Effector CD8-positive, alpha-beta T cell (primary cell): ENCODE data around the gene ZNF445.
A peak's percentile ranks its signal among the peaks of the same experiment; 100 is the strongest.
"Not testable (repeated sequence)": the region's sequence is repeated elsewhere in the genome, so short reads cannot be mapped to it uniquely, and the experiment has no call there.

Experiments
- DNase-seq: peaks from one replicate; lab custom pipeline; 2025; lab: John Stamatoyannopoulos, UW

Gene ZNF445

DNA sequence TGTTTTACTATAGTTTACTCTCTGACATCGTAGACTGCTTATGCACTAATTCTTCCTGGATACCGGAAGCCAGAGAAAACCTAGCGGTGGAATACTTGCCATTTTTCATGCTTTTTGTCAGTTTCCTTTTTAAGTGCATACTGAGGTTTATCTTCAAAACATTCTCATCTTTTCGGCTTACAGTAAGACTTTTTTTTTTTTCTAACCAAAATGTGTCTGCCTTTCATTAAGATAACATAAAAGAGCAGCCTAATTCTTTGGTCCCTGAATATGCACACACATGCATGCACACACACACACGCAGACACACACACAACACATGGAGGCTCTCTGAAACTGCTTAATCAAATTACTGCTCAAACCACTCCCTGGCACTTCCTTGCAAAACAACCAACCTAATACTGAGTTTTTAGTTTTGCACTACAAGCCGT, 1.3 kb downstream of the ZNF445 start:
- no peak for DNase-seq

DNA sequence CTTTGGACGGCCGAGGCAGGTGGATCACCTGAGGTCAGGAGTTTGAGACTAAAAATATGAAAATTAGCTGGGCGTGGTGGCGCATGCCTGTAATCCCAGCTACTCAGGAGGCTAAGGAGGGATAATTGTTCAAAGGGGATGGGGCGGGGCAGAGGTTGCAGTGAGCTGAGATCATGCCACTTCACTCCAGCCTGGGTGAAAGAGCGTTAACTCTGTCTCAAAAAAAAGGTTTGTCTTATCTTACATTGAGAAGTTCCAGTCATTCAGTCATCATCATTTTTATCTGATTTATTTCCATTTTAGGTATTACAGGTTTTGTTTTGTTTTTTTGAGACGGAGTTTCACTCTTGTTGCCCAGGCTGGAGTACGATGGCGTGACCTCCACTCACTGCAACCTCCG, 2.6 kb downstream of the ZNF445 start:
- DNase-seq, result not testable (repeated sequence)

DNA sequence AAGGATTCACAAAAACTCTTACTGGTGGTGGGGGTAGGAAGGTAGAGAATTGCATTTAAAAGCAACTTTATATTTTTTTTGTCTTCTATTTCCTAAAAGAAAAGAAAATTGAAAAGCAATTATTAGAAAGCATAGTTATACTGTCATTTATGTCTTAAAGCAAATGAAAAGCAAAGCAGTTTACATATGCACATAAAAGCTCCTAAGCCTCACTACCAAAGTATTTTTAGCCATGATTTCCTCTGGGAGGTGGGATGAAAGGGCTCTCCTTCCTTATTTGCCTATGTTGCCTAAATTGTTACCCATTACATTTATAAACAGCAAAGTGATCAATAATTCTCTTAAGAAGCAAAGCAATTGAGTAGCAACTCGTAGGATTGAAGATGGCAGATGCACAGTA, 7.0 kb downstream of the ZNF445 start:
- DNase-seq, result no peak

DNA sequence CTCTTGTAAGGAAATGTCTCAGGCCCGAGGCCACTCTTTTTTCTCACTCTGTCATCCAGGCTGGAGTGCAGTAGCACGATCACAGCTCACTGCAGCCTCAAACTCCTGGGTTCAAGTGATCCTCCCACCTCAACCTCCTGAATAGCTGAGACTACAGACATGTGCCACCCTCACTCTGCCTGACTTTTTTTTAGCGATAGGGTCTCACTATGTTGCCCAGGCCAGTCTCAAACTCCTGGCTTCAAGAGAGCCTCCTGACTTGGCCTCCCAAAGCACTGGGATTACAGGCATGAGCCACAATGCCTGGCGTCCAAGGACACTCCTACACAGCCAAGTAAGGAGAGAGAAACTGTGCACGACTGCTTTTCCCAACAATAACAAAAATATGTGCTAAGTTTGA, 7.6 kb downstream of the ZNF445 start:
- no peak for DNase-seq

DNA sequence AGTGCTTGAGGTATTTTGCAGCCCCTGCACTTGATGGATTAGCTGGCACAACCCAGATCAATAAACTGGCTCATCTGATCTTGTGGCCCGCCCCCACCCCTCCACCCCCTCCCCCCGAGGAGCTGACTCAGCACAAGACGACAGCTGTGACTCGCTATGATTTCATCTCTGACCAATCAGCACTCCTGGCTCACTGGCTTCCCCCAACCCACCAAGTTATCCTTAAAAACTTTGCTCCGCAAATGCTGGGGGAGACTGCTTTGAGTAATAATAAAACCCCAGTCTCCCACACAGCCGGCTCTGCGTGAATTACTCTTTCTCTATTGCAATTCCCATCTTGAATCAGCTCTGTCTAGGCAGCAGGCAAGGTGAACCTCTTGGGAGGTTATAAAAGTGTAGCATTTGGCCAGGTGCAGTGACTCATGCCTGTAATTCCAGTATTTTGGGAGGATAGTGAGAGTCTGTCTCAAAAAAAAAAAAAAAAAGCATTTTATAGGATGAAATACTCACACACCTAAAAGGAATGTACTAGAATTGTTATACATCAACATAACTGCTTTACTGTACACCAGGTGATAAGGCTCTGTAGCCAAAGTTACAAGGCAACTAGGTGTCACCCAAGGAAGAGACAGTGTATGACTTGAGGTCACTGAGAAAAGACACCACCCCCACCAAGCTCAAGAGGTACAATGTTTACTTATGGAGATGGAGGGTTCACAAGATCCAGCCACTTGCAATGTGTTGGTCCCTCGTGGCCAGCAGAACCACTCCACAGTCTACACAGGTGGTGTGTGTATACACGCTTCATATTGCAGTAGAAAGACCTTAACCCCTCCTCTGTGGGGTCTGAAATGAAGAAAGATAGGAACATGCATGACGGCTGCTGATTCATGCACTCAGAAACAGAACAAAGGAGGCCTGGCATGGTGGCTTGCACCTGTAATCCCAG, 8.6 kb downstream of the ZNF445 start:
- no peak for DNase-seq

DNA sequence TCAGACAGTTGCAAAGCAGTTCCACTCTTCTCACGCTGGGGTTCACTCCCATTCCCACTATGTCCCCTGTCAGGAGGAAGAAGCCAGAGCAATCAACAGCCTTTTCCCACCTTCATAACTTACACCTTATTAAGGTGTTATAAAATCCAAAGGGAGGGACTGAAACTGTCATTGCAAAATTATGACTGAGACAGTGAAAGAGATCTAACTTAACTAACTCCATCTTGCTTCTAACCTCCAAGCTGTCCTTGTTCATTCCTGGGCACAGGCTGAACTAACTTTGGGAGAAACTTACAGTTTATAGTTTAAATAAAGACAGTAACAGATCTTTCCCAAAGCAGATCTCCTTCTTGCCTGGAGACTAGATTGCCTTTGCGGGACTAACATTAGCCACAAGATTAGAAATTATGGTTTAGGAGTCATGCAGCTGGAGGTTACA, 9.4 kb downstream of the ZNF445 start:
- not testable (repeated sequence) for DNase-seq

DNA sequence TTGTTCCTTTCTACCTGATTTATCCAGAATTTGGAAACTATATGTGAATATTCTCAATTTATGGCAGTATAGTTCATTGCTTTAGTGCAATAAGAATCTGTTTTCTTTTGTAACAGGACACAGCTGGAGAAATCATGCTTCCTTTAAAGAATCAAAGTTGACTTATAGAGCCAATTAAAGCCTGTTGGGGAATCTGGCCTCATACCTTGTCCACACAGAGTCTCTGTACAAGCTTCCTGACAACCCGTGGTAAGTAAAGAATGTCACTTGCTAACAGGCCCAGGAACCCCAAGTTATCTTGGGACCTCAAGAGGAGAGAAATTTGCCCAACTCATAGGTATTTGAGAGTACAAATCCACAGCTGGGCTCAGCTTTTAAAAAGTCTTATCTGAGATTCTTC, 10.2 kb downstream of the ZNF445 start:
- no peak for DNase-seq

DNA sequence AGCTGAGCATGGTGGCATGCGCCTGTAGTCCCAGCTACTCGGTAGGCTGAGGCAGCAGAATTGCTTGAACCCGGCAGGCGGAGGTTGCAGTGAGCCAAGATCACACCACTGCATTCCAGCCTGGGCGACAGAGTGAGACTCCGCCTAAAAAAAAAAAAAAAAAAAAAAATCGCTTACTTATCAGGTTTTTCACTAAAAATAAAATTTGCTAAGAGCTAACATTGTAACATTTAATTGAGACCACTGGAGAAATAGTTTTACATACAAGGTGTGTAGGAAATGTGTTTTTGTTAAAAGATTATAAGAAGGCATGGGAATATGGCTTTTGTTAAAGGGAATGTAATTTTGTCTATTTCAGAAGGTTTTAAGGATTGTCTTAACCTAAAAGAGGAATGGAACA, 12.6 kb downstream of the ZNF445 start:
- DNase-seq, result not testable (repeated sequence)

DNA sequence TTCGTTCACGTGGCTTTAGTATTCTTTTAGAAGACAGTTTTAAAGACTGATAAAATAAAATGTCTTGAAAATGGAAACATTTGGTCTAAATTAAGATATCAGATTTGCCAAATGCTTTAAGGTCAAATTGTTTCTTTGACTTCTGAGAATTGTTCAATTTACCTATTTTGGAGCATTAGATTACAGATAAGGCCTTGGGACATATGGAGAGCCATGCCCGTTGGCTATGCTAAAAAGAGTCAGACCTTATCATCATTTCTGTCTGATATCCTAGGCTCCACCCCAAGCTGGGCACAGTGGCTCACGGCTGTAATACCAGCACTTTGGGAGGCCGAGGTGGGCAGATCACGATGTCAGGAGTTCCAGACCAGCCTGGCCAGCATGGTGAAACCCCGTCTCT, 13.0 kb downstream of the ZNF445 start:
- DNase-seq, result no peak

DNA sequence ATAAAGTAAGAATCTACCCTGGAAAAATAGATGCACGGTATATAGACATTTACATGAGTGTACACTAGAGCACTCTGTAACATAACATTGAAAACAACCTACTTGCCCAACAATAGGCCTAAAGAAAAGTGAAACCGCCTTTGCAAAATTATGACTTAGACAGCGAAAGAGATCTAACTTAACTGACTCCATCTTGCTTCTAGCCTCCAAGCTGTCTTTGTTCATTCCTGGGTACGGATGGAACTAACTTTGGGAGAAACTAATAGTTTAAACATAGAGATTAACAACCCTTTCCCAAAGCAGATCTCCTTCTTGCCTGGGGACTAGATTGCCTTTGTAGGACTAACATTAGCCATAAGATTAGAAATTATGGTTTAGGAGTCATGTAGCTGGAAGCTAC, 17.4 kb downstream of the ZNF445 start:
- DNase-seq, result not testable (repeated sequence)

DNA sequence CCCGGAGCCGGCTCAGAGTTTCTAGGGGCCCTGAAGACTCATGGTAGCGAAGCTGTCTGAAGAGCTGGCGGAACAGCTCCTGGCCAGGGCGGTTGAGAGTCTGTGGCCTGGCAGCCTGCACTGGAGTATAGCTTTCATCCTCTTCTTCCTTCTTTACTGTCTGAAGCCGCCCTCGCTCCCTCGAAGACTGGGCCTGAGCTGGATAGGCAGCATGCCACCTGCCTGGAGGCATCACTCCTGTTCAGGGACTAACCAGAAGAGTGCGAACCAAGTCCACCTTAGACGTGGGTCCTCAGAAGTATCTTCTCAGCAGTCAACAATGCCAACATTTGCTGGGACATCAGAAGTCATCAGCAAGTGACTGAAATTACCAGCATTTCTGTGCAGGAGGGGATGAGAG, 22.2 kb downstream of the ZNF445 start:
- no peak for DNase-seq

DNA sequence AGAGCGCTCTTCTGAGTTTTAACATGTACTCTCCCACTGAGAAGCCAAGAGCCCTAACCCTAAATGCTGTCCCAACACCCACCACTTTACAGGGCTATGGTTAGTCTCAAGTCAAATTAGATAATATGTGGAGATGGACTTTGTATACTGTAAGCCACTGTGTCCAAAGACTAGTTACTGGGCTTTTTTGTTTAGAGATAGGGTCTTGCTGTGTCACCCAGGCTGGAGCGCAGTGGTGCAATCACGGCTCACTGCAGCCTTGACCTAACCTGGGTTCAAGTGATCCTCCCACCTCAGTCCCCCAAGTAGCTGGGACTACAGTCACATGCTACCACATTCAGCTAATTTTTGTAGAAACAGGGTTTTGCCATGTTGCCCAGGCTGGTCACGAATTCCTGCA, 23.2 kb downstream of the ZNF445 start:
- no peak for DNase-seq

DNA sequence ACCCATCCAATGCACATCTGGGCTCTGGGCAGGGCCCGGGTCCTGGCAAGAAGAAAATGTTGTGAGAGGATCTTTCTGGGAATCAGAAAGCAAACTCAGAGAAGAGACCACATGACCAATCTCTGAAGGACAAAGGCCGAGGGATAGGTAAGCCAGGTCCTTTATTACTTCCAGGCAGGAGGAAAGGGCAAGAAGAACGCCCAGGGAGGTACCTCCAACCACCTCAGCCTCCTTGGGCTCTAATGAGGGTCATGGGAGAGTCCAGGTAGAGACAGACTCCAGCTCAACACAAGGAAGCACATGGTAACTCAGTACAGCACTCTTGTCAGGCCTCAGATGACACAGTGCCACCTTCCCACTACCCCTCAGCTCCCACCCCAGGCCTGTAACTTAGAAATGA, 26.0 kb downstream of the ZNF445 start:
- DNase-seq, result no peak

DNA sequence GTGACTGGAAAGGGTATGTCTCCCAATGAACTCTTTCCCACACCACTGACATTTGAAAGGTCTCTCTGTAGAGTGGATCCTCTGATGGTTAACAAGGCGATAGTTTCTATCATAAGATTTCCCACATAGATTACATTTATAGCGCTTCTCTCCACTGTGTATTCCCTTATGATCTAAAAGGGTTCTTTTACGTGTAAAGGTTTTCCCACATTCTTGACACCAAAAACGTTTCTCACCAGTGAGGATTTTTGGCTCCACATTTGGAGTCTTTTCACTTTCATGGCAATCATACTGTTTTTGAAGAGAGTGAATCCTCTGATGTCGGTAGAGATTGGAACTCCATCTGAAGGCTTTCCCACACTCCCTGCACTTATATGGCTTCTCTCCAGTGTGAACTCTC, 30.5 kb downstream of the ZNF445 start:
- DNase-seq, result no peak

DNA sequence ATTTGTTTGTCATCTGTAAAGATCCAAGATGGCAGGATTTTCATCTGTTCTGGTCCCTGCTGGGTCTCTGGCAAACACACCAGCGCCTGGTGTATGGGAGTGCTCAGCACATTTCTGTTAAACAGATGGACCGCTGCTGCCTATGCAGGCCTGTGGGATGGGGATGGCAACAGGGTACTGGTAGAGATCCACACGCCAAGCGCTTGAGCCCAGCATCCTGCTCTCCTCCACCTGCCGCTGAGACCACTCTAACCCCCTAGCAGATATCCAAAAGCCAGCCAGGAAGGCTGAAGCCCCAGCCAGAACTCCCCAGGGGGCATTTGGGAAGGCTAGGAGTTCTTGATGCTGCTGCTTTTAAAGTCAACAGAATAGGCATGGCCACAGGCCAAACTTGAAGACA, 31.7 kb downstream of the ZNF445 start:
- DNase-seq, result no peak

DNA sequence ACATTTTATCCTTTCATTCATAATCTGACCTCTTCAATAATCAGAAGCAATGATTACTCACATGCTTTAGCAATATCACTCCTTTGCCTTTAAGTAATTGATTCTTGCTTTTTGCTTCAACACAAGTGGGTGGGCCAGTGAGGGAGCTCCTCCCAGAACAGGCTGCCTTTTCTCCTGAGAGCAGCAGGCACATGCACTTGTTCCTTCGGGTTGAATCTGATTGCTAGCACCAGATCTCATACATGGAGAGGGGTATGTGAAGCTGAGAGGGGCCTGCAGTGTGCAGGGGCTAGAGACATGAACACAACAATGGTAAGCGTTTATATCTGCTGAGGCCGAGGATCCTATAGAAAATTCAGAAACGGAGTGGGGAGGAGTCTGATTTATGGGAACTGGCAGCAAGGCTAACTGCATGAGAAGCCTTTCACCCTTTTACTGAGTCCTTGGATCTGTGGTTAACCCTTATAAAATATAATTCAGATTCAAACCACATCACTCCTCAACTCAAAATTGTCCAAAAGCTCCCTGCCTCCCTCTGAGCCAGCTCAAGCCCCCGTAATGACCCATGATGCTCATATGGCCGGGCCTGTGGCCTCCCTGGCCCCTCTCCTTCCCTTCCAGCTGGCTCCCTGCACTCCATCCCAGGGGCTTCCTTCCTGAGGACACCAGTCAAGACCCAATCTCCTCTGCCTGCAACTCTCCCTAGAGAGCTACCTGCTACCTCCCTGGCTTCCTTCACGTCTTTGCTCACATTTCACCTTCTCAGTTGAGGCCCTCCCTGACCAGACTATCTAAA, 32.4 kb downstream of the ZNF445 start:
- DNase-seq, result no peak

DNA sequence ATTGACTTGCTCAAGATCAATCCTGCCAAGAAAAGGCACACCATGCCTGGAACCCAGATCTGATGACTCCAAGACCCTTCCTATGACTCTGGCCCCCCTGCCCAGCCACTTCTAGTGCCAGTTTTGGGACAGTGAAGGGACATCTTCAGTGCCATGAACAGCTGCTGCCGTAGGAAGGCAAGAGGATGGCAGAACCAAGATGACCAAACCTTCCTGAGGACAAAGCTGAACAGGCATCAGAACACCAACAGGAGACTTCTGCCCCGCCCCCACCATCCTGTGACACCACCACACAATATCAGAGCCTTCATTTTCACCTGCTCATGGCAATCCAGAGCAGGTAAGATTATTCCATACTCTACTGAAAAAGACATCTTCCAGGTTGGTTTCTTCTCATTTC, 33.0 kb downstream of the ZNF445 start:
- no peak for DNase-seq

DNA sequence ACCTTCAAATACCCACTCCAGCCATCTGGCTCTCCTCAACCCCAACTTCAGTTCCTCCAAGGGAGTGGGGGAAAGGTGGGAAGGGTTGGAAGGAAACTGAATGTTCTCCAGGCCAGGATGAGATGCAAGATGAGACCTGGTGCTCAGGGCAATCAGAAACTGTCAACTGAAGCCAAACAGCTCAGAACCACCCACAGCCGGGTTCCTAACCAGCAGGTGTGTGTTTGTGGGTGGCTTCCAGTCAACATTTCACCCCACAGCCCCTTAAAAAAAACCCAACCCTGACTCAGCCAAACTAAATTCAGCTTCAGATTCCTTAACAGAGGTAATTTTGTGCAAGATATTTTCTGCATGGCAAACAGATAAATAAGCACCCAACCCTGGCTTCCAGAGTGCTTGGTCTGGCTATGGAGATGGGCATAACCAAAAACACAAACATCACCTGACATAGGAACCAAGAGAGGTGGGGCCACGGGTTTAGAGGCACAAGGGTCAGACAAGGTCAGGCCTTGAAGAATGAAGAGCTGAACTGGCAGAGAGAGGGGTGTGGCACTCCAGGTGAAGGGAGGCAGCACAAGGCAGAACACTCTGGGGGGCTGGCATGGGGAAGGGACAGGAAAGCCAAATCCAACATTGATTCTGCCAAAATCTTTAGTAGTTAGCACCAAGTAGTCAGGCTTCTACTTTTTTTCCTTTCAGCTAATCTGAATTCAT, 34.7 kb downstream of the ZNF445 start:
- DNase-seq, result no peak

DNA sequence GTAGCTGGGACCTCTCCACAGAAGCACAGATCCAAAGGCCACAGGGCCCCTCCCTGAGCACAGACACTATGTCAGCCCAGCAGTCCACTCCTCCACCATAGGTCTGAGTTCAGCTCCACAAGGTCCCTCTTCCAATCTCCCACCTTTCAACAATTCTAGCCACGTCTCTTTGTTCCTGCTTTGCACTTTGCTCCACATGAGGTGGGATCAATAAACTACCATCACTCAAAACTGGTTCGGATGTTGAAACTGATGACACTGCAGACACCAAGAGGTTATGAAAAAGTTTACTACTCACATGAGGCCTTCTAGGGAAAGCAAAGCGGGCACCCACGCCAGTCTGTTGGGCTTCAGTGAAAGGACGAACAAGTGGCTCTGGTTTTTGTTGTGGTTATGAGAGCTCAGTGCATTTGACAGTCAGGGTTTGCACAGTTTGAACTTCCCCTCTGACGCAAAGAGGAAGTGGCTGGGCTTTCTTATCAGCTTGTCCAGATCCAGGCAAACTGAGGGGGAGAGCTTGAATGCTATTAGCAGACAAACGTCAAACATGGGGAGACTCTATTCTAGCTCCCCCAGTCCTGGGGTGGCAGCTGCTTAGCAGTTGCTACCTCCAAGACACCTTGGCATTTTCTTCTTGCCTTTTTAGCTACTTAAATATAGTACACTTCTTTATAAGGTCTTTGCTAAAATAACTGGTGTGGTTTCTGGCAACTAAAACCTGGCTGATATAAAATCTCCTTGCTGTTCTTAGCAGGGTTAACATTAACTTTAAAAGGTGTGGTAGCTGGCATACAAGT, 37.8 kb downstream of the ZNF445 start:
- peak; percentile 17 for DNase-seq

DNA sequence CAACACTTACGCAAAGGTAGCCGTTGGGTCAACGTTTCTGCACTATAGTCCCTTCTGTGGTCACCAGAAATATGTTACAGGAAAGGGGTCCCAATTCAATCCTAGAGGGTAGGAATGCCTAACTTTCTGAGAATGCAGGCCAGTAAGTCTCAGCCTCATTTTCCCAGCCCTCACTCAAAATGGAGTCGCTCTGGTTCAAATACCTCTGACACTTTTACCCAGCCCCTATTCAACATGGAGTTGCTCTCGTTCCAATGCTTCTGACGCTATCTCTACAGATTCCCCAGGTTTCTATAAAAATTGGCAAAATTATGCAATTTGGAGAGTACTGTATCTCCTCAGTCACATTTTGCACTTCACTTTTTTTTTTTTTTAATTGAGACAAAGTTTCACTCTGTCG, 39.7 kb downstream of the ZNF445 start:
- no peak for DNase-seq

DNA sequence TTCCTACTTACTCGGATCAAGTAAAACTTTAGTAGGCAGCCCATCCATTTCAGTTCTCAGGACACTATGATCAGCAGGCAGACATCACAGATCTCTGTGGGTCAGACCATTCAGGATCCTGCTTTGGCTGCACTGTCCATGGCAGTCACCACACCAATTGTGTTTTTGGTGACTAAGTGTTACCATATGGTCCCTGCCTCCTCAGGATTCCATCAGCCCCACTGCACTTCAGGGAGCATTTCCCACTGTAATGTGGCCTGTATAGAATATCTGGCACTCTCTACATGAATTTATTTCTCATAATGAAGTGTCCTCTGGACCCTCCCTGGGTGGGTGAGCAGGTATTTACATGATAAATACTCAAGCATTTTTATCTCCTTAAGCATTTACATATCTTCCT, 41.3 kb downstream of the ZNF445 start:
- DNase-seq, result no peak
